ENCODE measurements around the gene MYT1.
"Not testable (repeated sequence)": the region's sequence is repeated elsewhere in the genome, so short reads cannot be mapped to it uniquely, and the experiment has no call there.

DNA sequence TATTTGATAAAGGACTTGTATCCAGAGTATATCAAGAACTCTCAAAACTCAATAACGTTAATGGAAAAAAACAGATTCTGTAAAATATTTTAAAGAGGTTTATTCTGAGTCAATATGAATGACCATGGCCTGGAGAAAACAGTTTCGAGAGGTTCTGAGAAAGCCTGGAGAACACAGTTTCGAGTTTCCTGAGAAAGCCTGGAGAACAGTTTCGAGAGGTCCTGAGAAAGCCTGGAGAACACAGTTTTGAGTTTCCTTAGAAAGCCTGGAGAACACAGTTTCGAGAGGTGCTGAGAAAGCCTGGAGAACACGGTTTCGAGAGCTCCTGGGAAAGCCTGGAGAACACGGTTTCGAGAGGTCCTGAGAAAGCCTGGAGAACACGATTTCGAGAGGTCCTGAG is 41.3 kb upstream of the MYT1 start:
- not testable (repeated sequence) for TF ChIP-seq YY1 (IDR thresholded peaks at IDR 0.05; ENCODE audit: insufficient read depth, insufficient read length); ZNF274 (IDR thresholded peaks at IDR 0.05; ENCODE audit: low read depth, low read length)
